ENCODE results near the gene DCST2.

- TF ChIP-seq CTCF (conservative IDR thresholded peaks at IDR 0.05; ENCODE audit: low read length): peak; percentile 56
- no peak for TF ChIP-seq EZH2phosphoT487 (IDR thresholded peaks at IDR 0.05; ENCODE audit: borderline replicate concordance)
Observed at GRCh38 chr1:154988058-154988954, 45.3 kb downstream of the DCST2 start.
